AG09319 (cell line): Measurements from ENCODE around the gene SEC16B.

Source experiments
- DNase-seq: peaks from one replicate; pipeline ENCODE4 v3.0.0-alpha.2; 2010; ENCODE audit warnings: low read depth; ENCODE audit errors: extremely low read depth
- CTCF ChIP-seq: IDR thresholded peaks from 2 replicates; pipeline ENCODE4 v1.5.1; 2011; ENCODE audit warnings: low read depth, mild to moderate bottlenecking, inconsistent platforms, low read length, moderate library complexity

The SEC16B gene

GRCh38 chr1:177984761-177985160, 14.9 kb upstream of the SEC16B start:
- no peak for DNase-seq
- no peak for TF ChIP-seq CTCF

GRCh38 chr1:177984136-177984525, 14.3 kb upstream of the SEC16B start:
- peak; percentile 80 for DNase-seq
- TF ChIP-seq CTCF: no peak

GRCh38 chr1:177983482-177984135, 13.8 kb upstream of the SEC16B start:
- TF ChIP-seq CTCF: no peak
- DNase-seq: no peak

GRCh38 chr1:177983077-177983476, 13.2 kb upstream of the SEC16B start:
- DNase-seq: no peak

GRCh38 chr1:177981200-177981599, 11.3 kb upstream of the SEC16B start:
- TF ChIP-seq CTCF: no peak
- no peak for DNase-seq

More at GRCh38 chr1:177983077-177983476, 13.2 kb upstream of the SEC16B start:
- TF ChIP-seq CTCF: no peak

- no peak for TF ChIP-seq CTCF
- no peak for DNase-seq
Observed at GRCh38 chr1:177979272-177979671, 9.4 kb upstream of the SEC16B start.

- TF ChIP-seq CTCF: no peak
- DNase-seq: no peak
Observed at GRCh38 chr1:177978530-177978929, 8.7 kb upstream of the SEC16B start.
